Neutrophil (primary cell): Measurements from ENCODE around the gene SRP68.

Experiments used
- H3K27ac ChIP-seq: fragments of 200-600 bp; sonication (generic); 2 replicates; pipeline ENCODE4 v1.5.1; 2016; ENCODE audit warnings: mild to moderate bottlenecking, moderate library complexity
- H3K27me3 ChIP-seq: fragments of 200-600 bp; sonication (generic); 2 replicates; pipeline ENCODE4 v1.6.0; 2016; ENCODE audit warnings: mild to moderate bottlenecking
- H3K36me3 ChIP-seq: fragments of 200-600 bp; sonication (generic); 2 replicates; pipeline ENCODE4 v1.5.1; 2017
- H3K4me1 ChIP-seq, 2 experiments: fragments of 200-600 bp in 1 of 2; sonication (generic) in 1 of 2; 1 replicate in 1 of 2; 2 replicates in 1 of 2; pipeline versions ENCODE4 v1.5.1 to v1.6.1; 2013 to 2016; ENCODE audit warnings: low read depth in 1 of 2, low read length in 1 of 2, mild to moderate bottlenecking in 1 of 2, moderate library complexity in 1 of 2; ENCODE audit not compliant: control insufficient read depth in 1 of 2, insufficient read depth in 1 of 2
- H3K4me3 ChIP-seq, 2 experiments: fragments of 200-600 bp in 1 of 2; sonication (generic) in 1 of 2; 1 replicate in 1 of 2; 2 replicates in 1 of 2; pipeline ENCODE4 v1.5.1; 2013 to 2016; ENCODE audit warnings: low read depth in 1 of 2, low read length in 1 of 2, mild to moderate bottlenecking in 1 of 2, moderate library complexity in 1 of 2
- H3K9me3 ChIP-seq: fragments of 200-600 bp; sonication (generic); 2 replicates; pipeline ENCODE4 v1.5.1; 2016
- CTCF ChIP-seq: fragments of 200-600 bp; sonication (generic); IDR thresholded peaks from 2 replicates; pipeline ENCODE4 v1.5.1; 2016; ENCODE audit warnings: antibody characterized with exemption

SRP68 gene

DNA sequence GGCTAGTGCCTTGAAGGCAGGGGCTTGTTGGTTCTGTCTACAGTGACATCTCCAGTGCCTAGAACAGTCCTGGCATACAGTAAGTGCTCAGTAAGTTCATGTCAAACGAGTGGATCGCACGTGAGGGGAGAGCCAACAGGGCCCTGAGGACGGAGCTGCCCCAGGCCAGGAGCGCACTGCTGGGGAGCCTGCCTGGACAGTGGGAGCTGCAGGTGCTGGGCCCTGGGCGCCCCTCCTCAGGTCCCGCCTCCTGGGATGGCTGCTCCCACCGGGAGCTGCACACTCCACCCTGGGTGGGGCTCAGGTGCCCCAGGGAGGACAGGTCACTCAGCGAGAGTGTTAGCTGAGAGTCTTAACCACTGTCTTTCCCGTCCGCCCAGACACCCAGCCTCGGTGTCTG is 47.0 kb downstream of the SRP68 start:
- Histone ChIP-seq H3K36me3 (no peaks in the 10 kb centered on the region), H3K27me3 (peaks cover 38% of the 10 kb centered on the region), H3K9me3 (no peaks in the 10 kb centered on the region), H3K4me3 (no peak overlapping the region), H3K4me1 (no peaks in the 10 kb centered on the region), H3K27ac (no peak overlapping the region)
- TF ChIP-seq CTCF, result no peak

DNA sequence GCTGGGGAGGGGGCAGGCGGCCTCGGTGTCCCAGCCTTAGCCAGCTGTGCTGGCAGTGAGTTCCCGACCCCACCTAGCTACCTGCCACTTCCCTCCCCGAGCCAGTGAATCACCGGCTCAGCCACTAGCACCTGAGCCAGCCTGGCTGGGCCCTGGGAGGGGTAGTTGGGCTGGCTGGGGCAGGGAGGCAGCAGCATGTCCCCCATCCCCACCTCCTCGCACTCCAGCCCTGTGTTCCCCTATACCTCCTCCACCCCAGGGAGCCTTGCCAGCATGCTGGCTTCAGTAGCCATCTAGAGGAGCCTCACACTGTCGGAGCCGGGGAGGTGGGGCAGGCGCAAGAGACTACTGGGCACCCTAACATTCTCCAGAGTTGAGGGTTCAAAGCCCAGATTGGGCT is 48.0 kb downstream of the SRP68 start:
- no peaks in the 10 kb centered on the region for H3K9me3 ChIP-seq
- no peak for TF ChIP-seq CTCF
- peaks cover 29% of the 10 kb centered on the region for H3K27me3 ChIP-seq
- H3K36me3 ChIP-seq, result no peaks in the 10 kb centered on the region
- H3K4me3 ChIP-seq, result no peak overlapping the region
- no peak overlapping the region for H3K27ac ChIP-seq
- no peaks in the 10 kb centered on the region for H3K4me1 ChIP-seq

GRCh38 chr17:76023900-76024237 is 48.4 kb downstream of the SRP68 start:
- no peak for TF ChIP-seq CTCF
- Histone ChIP-seq H3K27ac (no peak overlapping the region), H3K27me3 (peaks cover 24% of the 10 kb centered on the region), H3K9me3 (no peaks in the 10 kb centered on the region), H3K4me1 (no peaks in the 10 kb centered on the region), H3K36me3 (no peaks in the 10 kb centered on the region), H3K4me3 (no peak overlapping the region)

- H3K27ac ChIP-seq, result no peak overlapping the region
- H3K4me3 ChIP-seq, result no peak overlapping the region
- no peaks in the 10 kb centered on the region for H3K4me1 ChIP-seq
- no peaks in the 10 kb centered on the region for H3K36me3 ChIP-seq
- TF ChIP-seq CTCF, result no peak
- no peaks in the 10 kb centered on the region for H3K9me3 ChIP-seq
- peaks cover 18% of the 10 kb centered on the region for H3K27me3 ChIP-seq
Observed at GRCh38 chr17:76022973-76023899, 49.1 kb downstream of the SRP68 start.

GRCh38 chr17:76022285-76022684 is 50.0 kb downstream of the SRP68 start:
- H3K36me3 ChIP-seq, result no peaks in the 10 kb centered on the region
- H3K27me3 ChIP-seq, result peaks cover 8% of the 10 kb centered on the region
- no peaks in the 10 kb centered on the region for H3K4me1 ChIP-seq
- H3K4me3 ChIP-seq, result no peak overlapping the region
- H3K27ac ChIP-seq, result no peak overlapping the region
- no peaks in the 10 kb centered on the region for H3K9me3 ChIP-seq
- TF ChIP-seq CTCF, result no peak
